H1 (cell line): ENCODE results near the gene ARMH1. TPM values are rescaled to one million over a fixed set of nuclear protein-coding genes. Genes with fewer than 3 reads are reported as not detected.
"Not testable (repeated sequence)": the region's sequence is repeated elsewhere in the genome, so short reads cannot be mapped to it uniquely, and the experiment has no call there.

Source experiments
- CTCF ChIA-PET: fragments of 300-600 bp; sonication (Branson Sonifier 250); formaldehyde crosslinking; loops from one replicate; lab custom pipeline; 2021; ENCODE audit not compliant: partially characterized antibody; lab: Charles Lee
- POLR2A ChIA-PET: fragments of 300-600 bp; sonication (Branson Sonifier 250); formaldehyde crosslinking; loops from one replicate; lab custom pipeline; 2021; ENCODE audit warnings: inconsistent platforms; ENCODE audit not compliant: partially characterized antibody; lab: Charles Lee
- DNase-seq, 2 experiments: peaks; one replicate each; pipeline versions ENCODE4 v3.0.0 to v3.0.0-alpha.2; 2010 to 2022; ENCODE audit warnings: low spot score in 2 of 2, low read depth in 1 of 2, mixed read lengths in 1 of 2
- FAIRE-seq: peaks from 2 replicates; lab custom pipeline; 2011; peaks lifted over from hg19 to GRCh38; lab: Jason Lieb, UNC
- H2AFZ ChIP-seq: 2 replicates; pipeline ENCODE4 v1.8.1; 2012; ENCODE audit warnings: low read length, inconsistent platforms
- H2AK5ac ChIP-seq: 2 replicates; pipeline ENCODE4 v1.6.1; 2013; ENCODE audit warnings: low read depth, low read length
- H2BK120ac ChIP-seq: replicated peaks from 2 replicates; pipeline ENCODE3; 2013; ENCODE audit warnings: low read depth, low read length, inconsistent platforms
- H2BK12ac ChIP-seq: 2 replicates; pipeline ENCODE4 v1.6.1; 2013; ENCODE audit warnings: low read depth, low read length
- H2BK15ac ChIP-seq: 2 replicates; pipeline ENCODE4 v1.6.1; 2013; ENCODE audit warnings: low read length
- H2BK20ac ChIP-seq: 2 replicates; pipeline ENCODE4 v1.6.1; 2013; ENCODE audit warnings: low read length
- H2BK5ac ChIP-seq: 2 replicates; pipeline ENCODE4 v1.6.1; 2013; ENCODE audit warnings: low read depth, low read length
- H3K14ac ChIP-seq: 2 replicates; pipeline ENCODE4 v1.6.1; 2013; ENCODE audit warnings: inconsistent platforms; ENCODE audit not compliant: insufficient read length
- H3K18ac ChIP-seq: 2 replicates; pipeline ENCODE4 v1.6.1; 2013; ENCODE audit warnings: low read length; ENCODE audit errors: extremely low read depth
- H3K23ac ChIP-seq: 2 replicates; pipeline ENCODE4 v1.6.1; 2013; ENCODE audit warnings: inconsistent platforms; ENCODE audit not compliant: insufficient read length
- H3K23me2 ChIP-seq: 2 replicates; pipeline ENCODE4 v1.6.1; 2013; ENCODE audit warnings: low read depth, low read length
- H3K27ac ChIP-seq: 2 replicates; pipeline ENCODE4 v1.6.1; 2011; ENCODE audit warnings: low read depth, low read length, inconsistent platforms
- H3K27me3 ChIP-seq, 4 experiments: replicated peaks in 1 of 4; 1 replicate in 1 of 4; 2 replicates in 3 of 4; pipeline versions ENCODE4 v1.6.1 to v1.8.1; 2011 to 2013; ENCODE audit warnings: low read length in 3 of 4, mild to moderate bottlenecking in 3 of 4, inconsistent platforms in 2 of 4, mixed read lengths in 2 of 4, moderate library complexity in 1 of 4; ENCODE audit not compliant: control insufficient read depth in 3 of 4, insufficient read depth in 3 of 4; ENCODE audit errors: extremely low read depth in 1 of 4
- H3K36me3 ChIP-seq, 4 experiments: 2 replicates each; pipeline versions ENCODE4 v1.6.1 to v1.8.1; 2011 to 2013; ENCODE audit warnings: mild to moderate bottlenecking in 4 of 4, low read length in 3 of 4, moderate library complexity in 2 of 4, control low read depth in 1 of 4, inconsistent platforms in 1 of 4; ENCODE audit not compliant: insufficient read depth in 4 of 4, control insufficient read depth in 2 of 4
- H3K4ac ChIP-seq: replicated peaks from 2 replicates; pipeline ENCODE3; 2013; ENCODE audit warnings: low read length, low read depth, mixed read lengths, inconsistent platforms; ENCODE audit not compliant: insufficient read length
- H3K4me1 ChIP-seq, 4 experiments: replicated peaks in 1 of 4; 1 replicate in 1 of 4; 2 replicates in 3 of 4; pipeline versions ENCODE4 v1.6.1 to v1.8.1; 2011 to 2013; ENCODE audit warnings: low read length in 3 of 4, inconsistent platforms in 2 of 4, mixed read lengths in 1 of 4; ENCODE audit not compliant: insufficient read depth in 4 of 4, control insufficient read depth in 3 of 4
- H3K4me2 ChIP-seq, 2 experiments: 2 replicates each; pipeline versions ENCODE4 v1.6.1 to v1.8.1; 2011 to 2013; ENCODE audit warnings: low read depth in 2 of 2, low read length in 2 of 2, control low read depth in 1 of 2, inconsistent platforms in 1 of 2, mild to moderate bottlenecking in 1 of 2; ENCODE audit not compliant: insufficient read depth in 1 of 2
- H3K4me3 ChIP-seq, 4 experiments: fragments of 200-600, 300-600 bp in 1 of 4; sonication (generic), shearing (Covaris generic), sonication (Bioruptor Twin) in 1 of 4; 2 replicates each; pipeline versions ENCODE4 v1.5.1 to v1.8.1; 2011 to 2016; ENCODE audit warnings: low read length in 4 of 4, low read depth in 3 of 4, control low read depth in 2 of 4, inconsistent platforms in 2 of 4, mild to moderate bottlenecking in 2 of 4, mixed read lengths in 1 of 4, moderate library complexity in 1 of 4; ENCODE audit not compliant: insufficient read depth in 2 of 4; ENCODE audit errors: extremely low read depth in 1 of 4
- H3K56ac ChIP-seq: replicated peaks from 2 replicates; pipeline ENCODE3; 2013; ENCODE audit warnings: low read depth, mild to moderate bottlenecking, mixed read lengths, low read length, inconsistent platforms; ENCODE audit not compliant: insufficient read length
- H3K79me1 ChIP-seq: 2 replicates; pipeline ENCODE4 v1.6.1; 2013; ENCODE audit warnings: low read depth, low read length, control low read depth
- H3K79me2 ChIP-seq, 2 experiments: 2 replicates each; pipeline versions ENCODE4 v1.6.1 to v1.8.1; 2012 to 2013; ENCODE audit warnings: low read length in 2 of 2, mild to moderate bottlenecking in 2 of 2, inconsistent platforms in 1 of 2; ENCODE audit not compliant: insufficient read depth in 2 of 2, control insufficient read depth in 1 of 2
- H3K9ac ChIP-seq, 4 experiments: replicated peaks in 1 of 4; 1 replicate in 1 of 4; 2 replicates in 3 of 4; pipeline versions ENCODE4 v1.6.1 to v1.8.1; 2011 to 2013; ENCODE audit warnings: low read depth in 3 of 4, low read length in 3 of 4, control low read depth in 2 of 4, mild to moderate bottlenecking in 2 of 4, moderate library complexity in 2 of 4, inconsistent platforms in 1 of 4; ENCODE audit errors: extremely low read depth in 1 of 4
- H3K9me3 ChIP-seq, 2 experiments: 2 replicates each; pipeline versions ENCODE4 v1.6.1 to v1.8.1; 2012 to 2013; ENCODE audit warnings: mild to moderate bottlenecking in 2 of 2, moderate library complexity in 2 of 2, control low read depth in 1 of 2, inconsistent platforms in 1 of 2, low read depth in 1 of 2, low read length in 1 of 2, mixed read lengths in 1 of 2; ENCODE audit not compliant: insufficient read depth in 2 of 2
- H4K20me1 ChIP-seq, 2 experiments: replicated peaks in 1 of 2; 2 replicates each; pipeline versions ENCODE3 to v1.8.1; 2011 to 2013; ENCODE audit warnings: inconsistent platforms in 2 of 2, low read length in 2 of 2, mild to moderate bottlenecking in 1 of 2; ENCODE audit not compliant: insufficient read depth in 2 of 2, control insufficient read depth in 1 of 2
- H4K5ac ChIP-seq: 2 replicates; pipeline ENCODE4 v1.6.1; 2013; ENCODE audit warnings: low read length, low read depth, mixed read lengths, inconsistent platforms; ENCODE audit not compliant: insufficient read length
- H4K8ac ChIP-seq: 2 replicates; pipeline ENCODE4 v1.8.0; 2013; ENCODE audit warnings: mild to moderate bottlenecking, moderate library complexity, low read length, inconsistent platforms; ENCODE audit not compliant: insufficient read depth; ENCODE audit errors: extremely low read depth
- H4K91ac ChIP-seq: replicated peaks from 2 replicates; pipeline ENCODE3; 2013; ENCODE audit warnings: low read length, mixed read lengths, inconsistent platforms; ENCODE audit not compliant: insufficient read length
- WGBS, 2 experiments: shearing (Covaris generic) in 1 of 2; methylation state at CpG; one replicate each; pipeline versions ENCODE4 v1.1.6 to v1.1.7; 2013 to 2015; ENCODE audit warnings: low lambda C conversion rate in 2 of 2, mixed read lengths in 2 of 2, inconsistent platforms in 1 of 2, low coverage in 1 of 2, missing lambda C conversion rate in 1 of 2; ENCODE audit not compliant: insufficient replicate concordance in 2 of 2, insufficient coverage in 1 of 2, insufficient read length in 1 of 2; ENCODE audit errors: extremely low coverage in 1 of 2, missing lambda C conversion rate in 1 of 2; 5-methylcytosine and 5-hydroxymethylcytosine counted together
- polyA plus RNA-seq, 7 experiments: library from polyadenylated mRNA; depleted of rRNA in 3 of 7; stranded (reverse) in 5 of 7; unstranded in 2 of 7; fragments of >200 nt in 5 of 7; fragments of 200-250 nt in 2 of 7; gene quantifications; 1 replicate in 5 of 7; 2 replicates in 1 of 7; 4 replicates in 1 of 7; pipeline versions ENCODE4 v1.2.1 to v1.2.3, GENCODE V29; 2011 to 2013; ENCODE audit warnings: missing spikeins in 2 of 7, mixed read lengths in 2 of 7
- total RNA-seq: library from RNA; stranded (reverse); fragmentation: NEBNext Ultra II Directional; extraction: Animal tissue kit (Norgen Biotek cat#: 25700); gene quantifications from 2 replicates; pipeline ENCODE4 v1.2.1, GENCODE V29; 2021

ARMH1 gene
- total and polyA plus RNA-seq, 2 of the 8 experiments (the other 6 are each of a cell fraction or from before 2014, with no cell fraction given), result 0.82 to 0.85 TPM

DNA sequence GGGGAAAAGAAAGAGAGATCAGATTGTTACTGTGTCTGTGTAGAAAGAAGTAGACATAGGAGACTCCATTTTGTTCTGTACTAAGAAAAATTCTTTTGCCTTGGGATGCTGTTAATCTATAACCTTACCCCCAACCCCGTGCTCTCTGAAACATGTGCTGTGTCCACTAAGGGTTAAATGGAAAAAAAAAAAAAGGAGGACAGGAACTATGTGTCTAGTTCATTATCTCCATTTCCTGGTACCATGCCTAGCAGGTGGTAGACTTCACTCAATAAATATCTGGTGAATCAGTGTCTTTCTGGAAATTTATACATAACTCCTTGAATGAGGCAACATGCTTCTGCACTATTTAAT lies 64.4 kb downstream of the ARMH1 start:
- H4K20me1 ChIP-seq, H4K91ac ChIP-seq, H3K4ac ChIP-seq, H3K4me1 ChIP-seq, H4K8ac ChIP-seq, H3K9me3 ChIP-seq, FAIRE-seq, H3K27ac ChIP-seq, H2BK12ac ChIP-seq, H4K5ac ChIP-seq, H2AK5ac ChIP-seq, H3K79me1 ChIP-seq, H2BK20ac ChIP-seq, H3K23me2 ChIP-seq, H3K9ac ChIP-seq, H2BK15ac ChIP-seq, H3K18ac ChIP-seq, H3K56ac ChIP-seq, DNase-seq, H3K14ac ChIP-seq, H2AFZ ChIP-seq, H3K27me3 ChIP-seq, H2BK120ac ChIP-seq, H2BK5ac ChIP-seq, H3K23ac ChIP-seq: not testable (repeated sequence)
- peaks cover 11 to 22% (median 13%) of the 10 kb centered on the region in 4 experiments for H3K36me3 ChIP-seq
- H3K4me3 ChIP-seq, result peak overlapping the region in 3 of 4 experiments; percentile 54 to 98 (median 90); a peak in 5 of 8 replicates
- 91% methylated on average over 1 of the region's 1 CpG; no CpG with 5 or more reads in 1 of the 2 experiments for WGBS, 2 experiments
- peak overlapping the region; percentile 67 to 82 for H3K4me2 ChIP-seq
- ChIA-PET POLR2A (interaction anchor here (5.4 to 10.5 kb wide), 2 partner anchors 17 to 38 kb away, joined by 32 to 120 read pairs; partner anchors contain the start of gene RPS8), CTCF (interaction anchor here (2.1 kb wide), 1 partner anchor 8 kb away, joined by 6 read pairs; the partner anchor contains the start of gene RNU5D-1)
- H3K79me2 ChIP-seq, result peaks cover 2 to 30% of the 10 kb centered on the region in 2 experiments; a peak in 3 of 4 replicates
